Astrocyte (in vitro differentiated cells and primary cell): ENCODE results near the gene MCTP2. TPM values are rescaled to one million over a fixed set of nuclear protein-coding genes. Genes with fewer than 3 reads are reported as not detected.

Experiments used
- DNase-seq: peaks from one replicate; pipeline ENCODE4 v3.0.0-alpha.2; 2010; ENCODE audit warnings: low read depth
- FAIRE-seq: peaks from 2 replicates; lab custom pipeline; 2011; peaks lifted over from hg19 to GRCh38; lab: Jason Lieb, UNC
- H2AFZ ChIP-seq: 2 replicates; pipeline ENCODE4 v1.6.0; 2012; ENCODE audit warnings: low read depth, low read length, inconsistent platforms
- H3K27ac ChIP-seq: 2 replicates; pipeline ENCODE4 v1.5.1; 2011; ENCODE audit warnings: low read depth, low read length, inconsistent platforms
- H3K27me3 ChIP-seq: 2 replicates; pipeline ENCODE4 v1.6.0; 2011; ENCODE audit warnings: low read length, inconsistent platforms; ENCODE audit not compliant: insufficient read depth
- H3K36me3 ChIP-seq: 2 replicates; pipeline ENCODE4 v1.5.1; 2011; ENCODE audit warnings: low read length, inconsistent platforms; ENCODE audit not compliant: insufficient read depth
- H3K4me1 ChIP-seq: 2 replicates; pipeline ENCODE4 v1.5.1; 2011; ENCODE audit warnings: low read length, inconsistent platforms; ENCODE audit not compliant: insufficient read depth
- H3K4me2 ChIP-seq: 2 replicates; pipeline ENCODE4 v1.6.0; 2012; ENCODE audit warnings: low read length, inconsistent platforms
- H3K4me3 ChIP-seq: 2 replicates; pipeline ENCODE4 v1.5.1; 2011; ENCODE audit warnings: low read depth, mild to moderate bottlenecking, low read length, inconsistent platforms; ENCODE audit not compliant: insufficient read depth
- H3K79me2 ChIP-seq: 2 replicates; pipeline ENCODE4 v1.6.0; 2012; ENCODE audit warnings: mild to moderate bottlenecking, low read length, inconsistent platforms; ENCODE audit not compliant: insufficient read depth
- H3K9ac ChIP-seq: 2 replicates; pipeline ENCODE4 v1.6.0; 2012; ENCODE audit warnings: mild to moderate bottlenecking, low read length, inconsistent platforms
- H3K9me3 ChIP-seq: 2 replicates; pipeline ENCODE4 v1.5.1; 2012; ENCODE audit warnings: low read depth, mild to moderate bottlenecking, low read length, inconsistent platforms; ENCODE audit not compliant: insufficient read depth
- H4K20me1 ChIP-seq: 2 replicates; pipeline ENCODE4 v1.6.0; 2012; ENCODE audit warnings: low read length, inconsistent platforms; ENCODE audit not compliant: insufficient read depth
- H3K27ac Mint-ChIP-seq: one replicate; pipeline ENCODE4 v1.8.0; 2021; ENCODE audit warnings: mild to moderate bottlenecking, mixed read lengths; ENCODE audit not compliant: unreplicated experiment
- H3K27me3 Mint-ChIP-seq: one replicate; pipeline ENCODE4 v1.8.0; 2021; ENCODE audit warnings: low read depth, mixed read lengths; ENCODE audit not compliant: unreplicated experiment
- H3K36me3 Mint-ChIP-seq: one replicate; pipeline ENCODE4 v1.8.0; 2021; ENCODE audit warnings: low read depth, mixed read lengths; ENCODE audit not compliant: unreplicated experiment
- H3K4me1 Mint-ChIP-seq: one replicate; pipeline ENCODE4 v1.8.0; 2021; ENCODE audit warnings: low read depth, mixed read lengths; ENCODE audit not compliant: unreplicated experiment
- H3K4me3 Mint-ChIP-seq: one replicate; pipeline ENCODE4 v1.8.0; 2021; ENCODE audit warnings: mild to moderate bottlenecking, moderate library complexity, mixed read lengths; ENCODE audit not compliant: unreplicated experiment
- H3K9me3 Mint-ChIP-seq: one replicate; pipeline ENCODE4 v1.8.0; 2021; ENCODE audit warnings: mild to moderate bottlenecking, mixed read lengths; ENCODE audit not compliant: unreplicated experiment
- EZH2 ChIP-seq: IDR thresholded peaks from 2 replicates; pipeline ENCODE4 v1.6.1; 2012; ENCODE audit warnings: mild to moderate bottlenecking, low read length, inconsistent platforms; ENCODE audit not compliant: insufficient read depth
- total RNA-seq: library from RNA; stranded (reverse); gene quantifications from 2 replicates; pipeline ENCODE4 v1.2.1, GENCODE V29; 2021
- TF ChIP-seq, protein P1 (sequence below): IDR thresholded peaks from 2 replicates; pipeline ENCODE4 v1.5.1; 2011; ENCODE audit warnings: low read depth, mild to moderate bottlenecking, inconsistent platforms, low read length, moderate library complexity; ENCODE audit not compliant: insufficient read depth

MCTP2 gene
- total RNA-seq, 1 donor from 2014 or later: 2.6 TPM

DNA sequence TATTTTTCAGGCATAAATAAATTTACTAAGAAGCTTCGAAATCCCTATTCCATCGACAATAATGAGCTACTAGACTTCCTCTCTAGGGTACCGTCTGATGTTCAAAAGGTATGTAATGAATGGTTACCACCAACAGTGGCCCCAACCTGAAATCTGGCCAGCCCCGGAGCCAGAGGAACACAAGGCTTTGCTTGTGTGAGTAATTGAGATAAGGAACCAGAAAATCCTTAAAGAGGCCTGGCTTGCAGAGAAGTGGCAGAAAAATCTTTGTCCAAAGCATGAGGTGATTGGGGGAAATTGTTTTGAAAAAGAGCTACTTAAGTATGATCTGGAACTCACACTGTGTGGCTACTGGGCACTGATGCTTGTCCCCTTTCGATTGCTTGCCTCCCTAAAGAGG, 245.3 kb downstream of the MCTP2 start:
- no peaks in the 10 kb centered on the region for H4K20me1 ChIP-seq
- H3K27ac ChIP-seq: no peak overlapping the region
- H3K79me2 ChIP-seq: no peaks in the 10 kb centered on the region
- no peak overlapping the region for H3K4me3 ChIP-seq
- no peaks in the 10 kb centered on the region for H3K4me1 ChIP-seq
- H3K9me3 ChIP-seq: no peaks in the 10 kb centered on the region
- H3K9me3 Mint-ChIP-seq: no peaks in the 10 kb centered on the region
- no peak for DNase-seq
- no peaks in the 10 kb centered on the region for H3K36me3 ChIP-seq
- H3K36me3 Mint-ChIP-seq: no peaks in the 10 kb centered on the region
- no peak overlapping the region for H2AFZ ChIP-seq
- H3K27ac Mint-ChIP-seq: no peak overlapping the region
- H3K9ac ChIP-seq: no peak overlapping the region
- H3K27me3 ChIP-seq: no peaks in the 10 kb centered on the region
- H3K27me3 Mint-ChIP-seq: no peaks in the 10 kb centered on the region
- no peaks in the 10 kb centered on the region for H3K4me1 Mint-ChIP-seq
- H3K4me3 Mint-ChIP-seq: no peak overlapping the region
- TF ChIP-seq EZH2: no peak
- TF ChIP-seq, protein P1, sequence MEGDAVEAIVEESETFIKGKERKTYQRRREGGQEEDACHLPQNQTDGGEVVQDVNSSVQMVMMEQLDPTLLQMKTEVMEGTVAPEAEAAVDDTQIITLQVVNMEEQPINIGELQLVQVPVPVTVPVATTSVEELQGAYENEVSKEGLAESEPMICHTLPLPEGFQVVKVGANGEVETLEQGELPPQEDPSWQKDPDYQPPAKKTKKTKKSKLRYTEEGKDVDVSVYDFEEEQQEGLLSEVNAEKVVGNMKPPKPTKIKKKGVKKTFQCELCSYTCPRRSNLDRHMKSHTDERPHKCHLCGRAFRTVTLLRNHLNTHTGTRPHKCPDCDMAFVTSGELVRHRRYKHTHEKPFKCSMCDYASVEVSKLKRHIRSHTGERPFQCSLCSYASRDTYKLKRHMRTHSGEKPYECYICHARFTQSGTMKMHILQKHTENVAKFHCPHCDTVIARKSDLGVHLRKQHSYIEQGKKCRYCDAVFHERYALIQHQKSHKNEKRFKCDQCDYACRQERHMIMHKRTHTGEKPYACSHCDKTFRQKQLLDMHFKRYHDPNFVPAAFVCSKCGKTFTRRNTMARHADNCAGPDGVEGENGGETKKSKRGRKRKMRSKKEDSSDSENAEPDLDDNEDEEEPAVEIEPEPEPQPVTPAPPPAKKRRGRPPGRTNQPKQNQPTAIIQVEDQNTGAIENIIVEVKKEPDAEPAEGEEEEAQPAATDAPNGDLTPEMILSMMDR: no peak
- H3K4me2 ChIP-seq: no peak overlapping the region
- no peak for FAIRE-seq

DNA sequence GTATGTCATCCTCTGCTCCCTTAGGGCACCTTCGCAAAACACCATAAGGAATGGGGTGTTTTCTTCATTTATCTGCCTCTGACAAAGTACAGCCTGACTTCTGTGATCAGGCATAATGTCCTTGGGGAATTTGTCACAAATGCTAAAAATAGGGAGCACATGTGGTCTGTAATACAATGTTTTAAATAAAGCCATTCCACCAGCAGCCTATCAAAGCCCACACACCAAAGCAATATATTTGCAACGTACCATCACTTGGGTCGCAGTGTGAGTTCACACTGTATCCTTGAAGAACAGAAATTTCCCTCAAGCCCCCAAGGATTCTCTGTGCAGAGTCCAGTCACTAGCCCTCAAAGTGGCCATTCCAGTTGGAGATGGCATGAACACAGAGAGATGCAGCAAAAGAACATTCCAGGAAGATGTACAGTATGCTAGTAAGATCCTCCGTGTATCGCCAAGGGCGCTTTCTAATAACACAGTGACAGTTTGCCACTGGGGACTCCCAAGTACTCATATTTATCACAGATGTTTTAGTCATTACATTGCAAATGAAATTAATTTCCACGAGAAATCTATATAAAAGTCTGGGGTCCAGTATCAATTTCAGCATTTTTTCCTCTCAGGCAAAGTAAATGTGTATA, 246.7 kb downstream of the MCTP2 start:
- Histone ChIP-seq H3K4me3 (no peak overlapping the region), H3K4me2 (no peak overlapping the region), H3K27ac (no peak overlapping the region), H3K9me3 (no peaks in the 10 kb centered on the region), H3K9ac (no peak overlapping the region), H3K79me2 (no peaks in the 10 kb centered on the region), H4K20me1 (no peaks in the 10 kb centered on the region), H3K27me3 (no peaks in the 10 kb centered on the region), H2AFZ (no peak overlapping the region), H3K36me3 (no peaks in the 10 kb centered on the region), H3K4me1 (no peaks in the 10 kb centered on the region)
- TF ChIP-seq EZH2: no peak
- TF ChIP-seq, protein P1: no peak
- Mint-ChIP-seq H3K4me1 (no peaks in the 10 kb centered on the region), H3K4me3 (no peak overlapping the region), H3K36me3 (no peaks in the 10 kb centered on the region), H3K9me3 (no peaks in the 10 kb centered on the region), H3K27me3 (no peaks in the 10 kb centered on the region), H3K27ac (no peak overlapping the region)
- FAIRE-seq (no peak), DNase-seq (no peak)

DNA sequence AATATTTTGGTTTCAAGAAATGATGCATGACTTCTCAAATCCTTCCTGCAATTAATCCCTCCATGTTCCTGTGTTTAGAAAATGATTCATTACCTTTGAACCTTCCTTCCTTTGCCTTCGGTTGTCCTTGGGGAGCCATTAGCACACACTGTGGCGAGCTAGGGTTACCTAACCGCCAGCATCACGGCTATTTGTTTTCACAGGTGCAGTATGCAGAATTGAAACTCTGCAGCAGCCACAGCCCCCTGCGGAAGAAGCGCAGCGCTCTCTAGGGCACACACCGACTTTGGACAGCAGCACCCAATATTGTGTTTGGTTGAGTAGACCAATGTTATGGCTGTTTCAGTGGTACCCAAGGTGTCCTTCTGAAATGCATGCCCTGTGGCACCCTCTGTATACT, 247.4 kb downstream of the MCTP2 start:
- Mint-ChIP-seq H3K9me3 (no peaks in the 10 kb centered on the region), H3K27ac (no peak overlapping the region), H3K27me3 (no peaks in the 10 kb centered on the region), H3K4me1 (no peaks in the 10 kb centered on the region), H3K36me3 (no peaks in the 10 kb centered on the region), H3K4me3 (no peak overlapping the region)
- no peak overlapping the region for H2AFZ ChIP-seq
- no peak overlapping the region for H3K27ac ChIP-seq
- no peak overlapping the region for H3K9ac ChIP-seq
- H3K79me2 ChIP-seq: no peaks in the 10 kb centered on the region
- DNase-seq (no peak), FAIRE-seq (no peak)
- H3K4me1 ChIP-seq: no peaks in the 10 kb centered on the region
- no peak for TF ChIP-seq EZH2
- TF ChIP-seq, protein P1: no peak
- H3K4me2 ChIP-seq: no peak overlapping the region
- no peaks in the 10 kb centered on the region for H4K20me1 ChIP-seq
- H3K27me3 ChIP-seq: no peaks in the 10 kb centered on the region
- H3K9me3 ChIP-seq: no peaks in the 10 kb centered on the region
- H3K4me3 ChIP-seq: no peak overlapping the region
- H3K36me3 ChIP-seq: no peaks in the 10 kb centered on the region
